HG03571 (cell line): ENCODE data around the gene JAKMIP2.
"Not testable (repeated sequence)": the region's sequence is repeated elsewhere in the genome, so short reads cannot be mapped to it uniquely, and the experiment has no call there.

Source experiments
- ATAC-seq: cut with Tn5 transposase; IDR thresholded peaks from one replicate; pipeline ENCODE4 v1.9.1; 2021; ENCODE audit not compliant: unreplicated experiment

The JAKMIP2 gene

DNA sequence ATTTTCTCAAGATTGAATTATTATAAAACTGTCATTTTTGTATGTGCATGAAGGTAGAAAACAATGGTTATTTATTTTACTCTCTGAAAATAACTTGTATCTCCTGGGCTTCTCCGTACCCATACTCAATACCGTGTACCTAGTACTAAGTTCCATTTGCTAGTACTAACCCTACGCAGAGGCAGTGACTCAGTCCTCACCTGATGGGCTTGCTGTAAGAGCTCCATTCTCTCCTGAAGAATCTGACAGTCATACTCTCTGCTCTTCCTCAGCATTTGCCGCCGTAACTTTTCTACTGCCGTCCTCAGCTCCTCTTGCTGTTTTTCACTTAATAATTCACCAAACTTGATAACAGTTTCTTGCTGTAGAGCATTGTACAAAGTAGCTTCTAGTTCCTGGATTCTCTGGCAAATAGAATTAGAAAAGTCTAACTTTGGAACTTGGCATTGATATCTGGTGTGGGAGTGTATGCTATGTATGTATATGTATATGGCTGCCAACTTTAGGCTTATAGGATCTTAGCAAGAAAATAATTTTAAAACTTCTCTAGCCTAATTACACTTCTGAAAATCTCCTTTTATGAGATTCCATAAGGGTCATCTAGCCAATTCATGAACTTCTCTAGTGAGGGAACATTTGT, 164.7 kb downstream of the JAKMIP2 start:
- no peak for ATAC-seq

DNA sequence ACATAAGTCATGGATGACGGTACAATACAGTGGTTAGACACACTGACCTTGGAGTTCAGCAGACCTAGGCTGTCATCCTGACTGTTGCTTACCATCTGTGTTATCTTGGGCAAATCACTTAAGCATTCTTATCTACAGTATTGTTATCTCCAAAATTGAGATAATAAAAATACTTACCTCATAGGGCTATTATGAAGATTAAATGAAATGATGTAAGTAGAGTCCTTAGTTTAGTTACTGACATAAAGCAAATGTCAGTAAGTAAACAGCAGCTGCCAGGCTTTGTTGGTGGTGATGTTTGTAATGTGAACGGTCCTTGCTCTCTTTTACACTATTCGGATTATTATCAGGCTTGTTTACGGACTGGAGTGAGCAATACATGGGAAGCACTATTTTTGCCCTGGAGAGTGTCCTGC, 165.3 kb downstream of the JAKMIP2 start:
- ATAC-seq, result no peak

DNA sequence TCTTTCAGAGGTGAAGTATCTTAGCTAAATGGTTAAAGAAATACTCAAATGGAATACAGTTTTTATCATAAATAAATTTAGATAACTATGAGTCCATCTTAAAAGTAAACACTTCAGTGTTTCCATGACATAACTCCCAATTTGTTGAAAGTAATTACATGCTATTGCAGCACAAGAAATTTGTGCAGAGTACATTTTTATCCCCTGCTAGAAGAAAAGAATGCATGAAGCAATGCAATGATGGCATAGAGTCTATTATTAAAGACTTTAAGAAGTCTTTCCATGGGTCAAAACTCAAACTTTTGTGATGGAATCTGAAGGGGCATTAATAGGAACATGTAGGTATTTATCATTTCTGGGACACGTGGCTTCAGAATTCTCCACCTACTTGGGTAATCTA, 166.1 kb downstream of the JAKMIP2 start:
- ATAC-seq, result no peak

DNA sequence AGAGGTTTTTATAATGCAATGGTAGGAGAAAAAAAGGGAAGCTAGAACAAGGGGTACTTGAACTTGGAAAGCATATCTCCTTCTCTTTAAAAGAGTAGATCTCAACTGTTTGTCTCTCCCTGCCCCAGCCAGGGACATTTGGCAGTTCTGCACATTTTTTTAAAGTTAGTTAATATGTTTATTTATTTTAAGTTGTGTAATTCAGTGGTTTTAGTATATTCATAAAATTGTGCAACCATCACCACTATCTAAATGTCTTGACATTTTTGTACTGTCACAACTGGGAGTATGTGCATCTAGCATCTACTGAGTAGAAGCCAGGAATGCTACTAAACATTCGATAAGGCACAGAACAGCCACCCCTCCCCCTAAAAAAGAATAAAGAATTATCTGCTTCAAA, 169.2 kb downstream of the JAKMIP2 start:
- no peak for ATAC-seq

DNA sequence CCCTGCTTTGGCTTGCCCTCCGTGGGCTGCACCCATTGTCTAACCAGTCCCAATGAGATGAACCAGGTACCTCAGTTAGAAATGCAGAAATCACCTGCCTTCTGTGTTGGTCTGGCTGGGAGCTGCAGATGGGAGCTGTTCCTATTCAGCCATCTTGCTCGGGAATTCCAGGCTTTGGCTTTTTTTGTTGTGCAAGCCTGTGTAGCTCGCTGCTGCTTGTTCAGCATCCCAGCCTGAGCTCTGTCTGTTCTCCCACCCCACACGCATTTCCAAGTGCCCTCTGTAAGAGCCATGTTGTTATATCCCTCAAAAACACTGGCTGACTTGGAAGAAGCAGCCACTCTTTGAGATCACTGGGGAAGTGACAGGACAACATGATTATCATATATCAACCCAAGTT, 171.0 kb downstream of the JAKMIP2 start:
- no peak for ATAC-seq

DNA sequence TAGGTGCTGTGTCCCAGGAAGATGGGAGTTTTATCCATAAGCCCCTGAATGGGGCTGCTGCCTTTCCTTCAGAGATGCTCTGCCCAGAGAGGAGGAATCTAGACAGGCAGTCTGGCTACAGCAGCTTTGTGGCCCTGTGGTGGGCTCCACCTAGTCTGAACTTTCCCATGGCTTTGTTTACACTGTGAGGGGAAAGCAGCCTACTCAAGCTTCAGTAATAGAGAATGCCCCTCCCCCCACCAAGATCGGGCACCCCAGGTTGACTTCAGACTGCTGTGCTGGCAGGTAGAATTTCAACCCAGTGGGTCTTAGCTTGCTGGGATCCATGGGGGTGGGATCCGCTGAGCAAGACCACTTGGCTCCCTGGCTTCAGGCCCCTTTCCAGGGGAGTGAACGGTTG, 171.7 kb downstream of the JAKMIP2 start:
- no peak for ATAC-seq

DNA sequence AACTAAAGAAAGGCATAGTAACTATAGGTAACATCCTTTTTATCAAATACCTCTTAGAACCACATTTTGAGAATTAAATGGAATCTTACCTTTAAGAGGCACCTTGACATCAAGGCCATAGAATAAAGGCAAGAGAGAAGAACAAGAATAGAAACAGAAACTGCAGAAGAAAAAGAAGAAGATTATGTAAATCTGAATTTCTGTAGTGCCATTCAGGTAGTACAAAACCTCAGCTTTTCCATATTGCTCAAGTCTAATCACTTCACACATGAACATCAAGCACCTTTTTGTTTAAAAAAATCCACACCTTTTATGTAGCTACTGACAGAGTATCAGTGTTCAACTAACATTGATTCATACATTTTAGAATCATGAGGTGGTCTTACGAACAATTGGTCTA, 180.9 kb downstream of the JAKMIP2 start:
- ATAC-seq, result no peak

DNA sequence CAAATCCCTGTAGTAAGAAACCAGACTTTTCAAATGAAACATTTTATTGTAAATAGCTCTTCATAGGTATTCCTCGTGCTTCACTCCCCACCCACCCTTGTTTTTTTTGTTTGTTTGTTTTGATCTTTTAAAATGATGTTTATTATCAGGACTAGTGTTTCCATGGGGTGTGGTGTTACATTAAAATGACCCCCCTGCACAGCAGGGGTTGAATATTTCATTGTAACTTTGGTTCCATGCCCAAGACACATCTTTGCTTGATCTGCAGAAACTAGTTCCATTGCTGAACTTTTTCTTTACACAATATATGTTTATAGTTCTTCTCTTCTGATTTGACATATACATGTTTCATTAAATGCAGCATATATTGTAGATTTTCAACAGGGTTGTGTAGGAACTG, 191.4 kb downstream of the JAKMIP2 start:
- ATAC-seq, result no peak

DNA sequence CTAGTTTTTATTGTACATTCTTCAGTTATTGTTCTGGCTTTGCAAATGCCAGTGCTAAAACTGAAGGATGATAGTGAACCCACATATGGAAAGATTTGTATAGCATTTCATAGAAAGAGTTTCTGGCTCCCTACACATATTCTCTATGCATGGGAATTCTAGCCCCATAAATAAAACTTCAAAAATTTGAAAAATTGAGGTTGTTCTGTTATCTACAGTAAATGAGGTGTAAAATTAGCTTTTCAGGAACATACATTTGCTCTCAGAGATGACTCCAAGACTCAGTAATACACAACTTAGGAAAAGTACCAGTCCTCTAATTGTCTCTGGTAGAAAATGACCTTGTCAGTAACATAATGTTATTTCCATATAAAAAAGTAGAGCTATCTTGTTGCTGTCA, 192.4 kb downstream of the JAKMIP2 start:
- no peak for ATAC-seq

DNA sequence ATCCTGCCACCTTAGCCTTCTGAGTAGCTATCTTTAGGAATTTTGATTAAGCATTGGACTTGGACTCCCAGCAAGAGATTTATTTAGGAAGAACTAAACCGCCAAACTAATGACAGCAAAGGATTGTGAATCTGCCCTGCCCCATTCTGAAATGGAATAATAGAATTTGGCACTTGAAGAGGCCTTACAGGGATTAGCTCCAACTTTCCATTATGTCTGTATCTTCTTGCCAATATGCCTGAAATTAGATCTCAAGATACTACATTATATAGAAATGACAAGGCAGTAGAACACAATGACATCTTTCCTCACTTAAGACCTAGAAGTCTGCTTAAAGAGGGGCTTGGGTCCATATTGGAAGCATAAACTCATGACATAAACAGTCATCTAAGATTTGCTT, 195.7 kb downstream of the JAKMIP2 start:
- no peak for ATAC-seq

DNA sequence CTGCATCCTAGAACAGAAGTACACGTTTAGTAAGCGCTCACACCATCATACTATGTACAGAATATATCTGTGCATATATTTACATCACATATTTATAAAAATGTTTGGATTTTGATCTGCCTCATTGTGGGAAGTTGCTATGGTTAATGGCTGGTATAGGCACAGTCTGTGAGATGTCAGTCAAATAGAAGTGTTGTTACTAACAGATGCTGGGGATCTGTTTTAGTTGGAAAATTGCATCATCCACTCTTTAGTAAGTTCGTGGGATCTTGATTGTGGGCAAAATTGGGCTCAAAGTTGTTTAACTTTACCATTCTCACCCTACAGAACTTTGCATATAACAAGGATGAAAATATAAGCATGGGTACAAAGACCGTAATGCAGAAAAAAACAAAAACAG, 196.3 kb downstream of the JAKMIP2 start:
- ATAC-seq, result no peak

DNA sequence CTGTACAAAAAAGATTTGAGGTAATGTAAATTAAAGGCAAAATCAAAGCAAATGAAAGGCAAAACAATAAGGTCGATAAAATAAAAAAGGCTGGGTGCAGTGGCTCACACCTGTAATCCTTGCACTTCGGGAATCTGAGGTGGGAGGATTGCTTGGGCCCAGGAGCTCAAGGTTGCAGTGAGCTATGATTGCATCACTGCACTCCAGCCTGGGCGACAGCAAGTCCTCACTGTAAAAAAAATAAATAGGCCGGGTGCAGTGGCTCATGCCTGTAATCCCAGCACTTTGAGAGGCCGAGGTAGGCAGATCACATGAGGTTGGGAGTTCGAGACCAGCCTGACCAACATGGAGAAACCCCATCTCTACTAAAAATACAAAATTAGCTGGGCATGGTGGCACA, 200.3 kb downstream of the JAKMIP2 start:
- not testable (repeated sequence) for ATAC-seq

DNA sequence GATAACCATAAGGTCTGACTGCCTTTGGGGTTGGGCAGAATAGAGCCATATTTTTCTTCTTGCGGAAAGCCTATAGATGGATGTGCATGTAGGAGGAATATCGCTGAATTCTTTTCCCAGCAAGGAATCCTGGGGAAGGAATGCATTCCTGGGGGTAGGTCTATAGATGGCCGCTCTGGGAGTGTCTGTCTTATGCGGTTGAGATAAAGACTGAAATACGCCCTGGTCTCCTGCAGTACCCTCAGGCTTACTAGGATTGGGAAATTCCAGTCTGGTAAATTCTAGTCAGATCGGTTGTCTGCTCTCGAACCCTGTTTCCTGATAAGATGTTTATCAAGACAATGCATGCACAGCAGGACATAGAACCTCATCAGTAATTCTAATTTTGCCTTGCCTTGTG, 202.1 kb downstream of the JAKMIP2 start:
- ATAC-seq, result not testable (repeated sequence)

DNA sequence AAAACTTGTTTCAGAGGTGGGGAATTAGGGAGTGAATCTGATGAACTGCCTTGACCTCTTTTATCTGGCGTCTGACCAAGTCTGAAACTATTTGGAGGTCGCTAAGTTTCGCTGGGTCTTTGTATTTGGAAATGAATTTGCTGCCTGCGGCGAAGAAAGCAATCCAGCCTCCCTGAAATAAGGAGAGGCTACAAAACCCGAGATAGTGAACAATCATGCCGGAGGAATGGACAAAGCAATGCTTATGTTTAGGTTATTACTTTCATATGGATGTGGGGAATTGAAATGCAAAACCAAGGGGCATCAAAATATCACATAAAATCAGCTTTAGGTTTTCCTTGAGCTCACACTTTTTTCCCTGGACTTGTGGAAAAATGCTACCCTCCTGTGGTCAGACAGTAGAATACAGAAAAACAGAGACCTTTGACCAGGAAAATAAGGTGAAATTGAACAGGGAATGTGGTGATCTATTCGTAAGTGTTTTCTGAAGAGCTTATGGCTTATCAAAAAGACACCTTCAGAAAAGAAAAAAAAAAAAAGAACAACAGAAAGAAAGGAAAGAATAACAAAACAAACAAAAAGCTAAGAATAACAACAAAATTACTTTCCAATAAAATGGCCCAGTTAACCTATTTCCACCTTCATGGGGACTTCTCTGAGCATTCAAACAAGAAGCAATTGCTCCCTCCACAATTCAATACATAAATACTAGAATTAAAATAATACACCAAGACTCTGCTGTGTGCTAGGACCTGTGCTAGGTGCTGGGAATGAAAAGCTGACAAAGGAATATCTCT, 204.1 kb downstream of the JAKMIP2 start:
- no peak for ATAC-seq

DNA sequence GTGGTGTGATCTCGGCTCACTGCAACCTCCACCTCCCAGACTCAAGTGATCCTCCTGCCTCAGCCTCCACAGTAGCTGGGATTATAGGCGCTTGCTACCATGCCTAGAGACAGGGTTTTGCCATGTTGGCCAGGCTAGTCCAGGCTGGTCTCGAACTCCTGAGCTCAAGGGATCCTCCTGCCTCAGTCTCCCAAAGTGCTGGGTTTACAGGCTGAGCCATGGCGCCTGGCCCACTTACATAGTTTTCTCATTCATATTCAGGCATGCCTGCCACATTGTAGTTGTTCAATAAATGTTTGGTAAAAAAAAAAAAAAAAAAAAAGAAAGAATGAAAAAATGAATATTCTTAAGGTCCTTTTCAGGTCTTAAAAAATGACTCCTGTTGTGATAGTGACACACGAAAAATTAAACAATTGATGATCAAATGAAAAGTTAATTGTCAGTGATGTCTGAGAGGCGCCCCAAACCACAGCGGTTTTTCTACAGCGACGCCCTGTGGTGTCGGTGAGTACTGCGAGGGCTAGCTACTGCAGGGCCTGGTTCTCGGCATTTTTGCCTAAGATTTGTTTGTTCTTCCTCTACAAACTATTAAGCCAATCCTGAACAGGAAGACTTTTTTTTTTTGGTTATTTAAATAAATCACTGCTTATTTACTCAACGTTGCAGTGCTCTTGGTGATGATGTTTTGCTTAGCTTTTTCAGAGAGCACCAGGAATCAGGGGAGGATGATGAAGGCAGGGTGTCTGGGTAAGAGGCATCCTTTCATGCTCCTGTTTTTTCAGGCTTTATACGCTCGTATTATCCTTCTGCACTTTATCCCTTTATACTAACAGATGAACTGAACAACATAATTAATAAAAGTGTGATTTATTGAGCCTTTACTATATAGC, 205.6 kb downstream of the JAKMIP2 start:
- ATAC-seq, result no peak

DNA sequence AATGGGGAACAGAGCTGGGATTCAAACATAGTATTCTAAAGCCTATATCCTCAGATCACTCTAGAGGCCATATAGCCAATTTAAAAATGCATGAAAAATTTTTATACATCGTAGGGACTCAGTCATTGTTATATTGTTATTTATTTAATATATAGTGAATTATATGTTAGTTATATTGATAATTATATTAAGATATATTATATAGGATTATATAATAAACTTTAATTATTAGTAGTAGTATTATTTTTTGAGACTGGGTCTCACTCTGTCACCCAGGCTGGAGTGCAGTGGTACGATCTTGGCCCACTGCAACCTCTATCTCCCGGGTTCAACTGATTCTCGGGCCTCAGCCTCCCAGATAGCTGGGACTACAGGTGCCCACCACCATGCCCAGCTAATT, 206.9 kb downstream of the JAKMIP2 start:
- no peak for ATAC-seq

DNA sequence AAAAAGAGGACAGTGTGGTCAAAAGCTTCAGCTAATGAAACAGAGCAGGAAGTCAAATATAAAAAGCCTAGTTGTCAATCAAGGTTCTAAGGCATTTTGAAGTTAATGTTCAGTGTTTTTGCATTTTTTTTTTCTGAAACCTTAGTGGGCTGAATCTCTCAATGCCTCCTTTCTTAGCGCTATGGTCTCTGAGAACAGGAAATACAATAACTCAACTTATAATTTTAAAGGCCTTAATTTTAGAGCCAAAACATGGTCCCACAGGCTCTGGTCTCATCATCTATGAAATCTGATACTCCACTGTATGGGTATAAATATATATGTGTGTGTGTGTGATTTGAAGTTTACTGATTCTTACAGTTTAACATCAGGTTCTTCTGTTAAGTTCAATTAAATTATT, 209.3 kb downstream of the JAKMIP2 start:
- no peak for ATAC-seq

DNA sequence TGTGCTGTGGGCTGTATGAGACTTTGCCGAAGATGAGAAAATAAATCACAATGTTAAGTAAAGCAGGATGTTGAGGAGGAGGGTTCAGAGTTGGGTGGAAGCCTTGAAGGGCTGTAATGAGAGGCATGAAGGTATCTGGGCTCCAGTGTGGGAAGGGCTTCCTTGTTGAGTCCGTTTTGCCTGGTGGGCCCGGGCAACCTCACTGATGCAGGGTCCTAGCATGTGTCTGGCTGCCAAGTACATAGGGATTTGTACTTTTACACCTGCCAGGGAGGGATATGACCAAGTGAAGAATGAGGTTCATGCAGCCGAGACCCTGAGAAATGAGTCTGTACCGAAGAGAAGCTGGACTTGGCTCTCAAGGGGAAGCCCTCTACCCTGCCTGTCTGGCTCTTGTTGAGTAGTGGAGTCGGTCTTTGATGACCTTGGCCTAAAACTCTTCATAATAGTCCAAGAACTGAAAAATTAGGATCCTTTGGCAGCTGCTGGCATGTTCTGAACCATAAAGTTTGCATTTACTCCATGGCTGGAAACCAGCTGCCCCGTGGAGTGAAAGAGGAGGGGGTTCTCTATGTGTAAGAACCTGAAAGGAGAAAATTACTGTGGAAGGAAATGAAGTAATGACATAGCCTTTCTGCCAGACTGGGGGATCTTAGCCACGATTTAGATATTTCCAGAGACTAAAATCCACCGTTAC, 213.7 kb downstream of the JAKMIP2 start:
- ATAC-seq, result no peak

DNA sequence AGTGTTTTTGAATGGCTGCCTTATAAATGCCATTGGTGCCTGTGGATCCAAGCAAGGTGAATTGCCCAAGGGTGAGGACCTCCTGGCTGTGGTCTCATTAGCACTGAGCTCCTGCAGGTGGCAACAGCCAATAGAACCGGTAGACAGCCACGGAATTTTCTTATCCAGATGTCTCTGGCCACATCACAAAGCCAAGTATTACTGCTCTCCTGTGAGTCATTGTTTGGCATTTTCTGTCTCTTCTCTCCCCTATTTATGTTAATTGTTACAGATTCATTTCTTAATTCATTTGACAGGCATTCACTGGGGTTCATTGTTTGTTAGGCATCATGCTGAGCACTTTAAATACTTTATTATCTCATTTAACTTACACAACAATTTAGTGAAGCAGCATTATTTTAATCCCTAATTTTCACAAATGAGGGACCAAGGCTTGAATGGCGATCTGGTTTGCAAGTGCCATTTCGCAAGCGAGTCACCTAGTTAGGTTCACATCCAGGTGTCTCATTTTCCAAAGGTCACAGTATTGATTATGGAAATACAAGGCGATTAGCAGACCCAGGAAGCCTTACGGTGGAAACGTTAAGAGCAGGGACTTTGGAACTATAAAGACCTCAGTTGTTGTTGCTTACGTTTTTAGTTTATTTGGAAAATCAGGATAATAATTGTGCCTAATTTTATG, 214.5 kb downstream of the JAKMIP2 start:
- no peak for ATAC-seq

DNA sequence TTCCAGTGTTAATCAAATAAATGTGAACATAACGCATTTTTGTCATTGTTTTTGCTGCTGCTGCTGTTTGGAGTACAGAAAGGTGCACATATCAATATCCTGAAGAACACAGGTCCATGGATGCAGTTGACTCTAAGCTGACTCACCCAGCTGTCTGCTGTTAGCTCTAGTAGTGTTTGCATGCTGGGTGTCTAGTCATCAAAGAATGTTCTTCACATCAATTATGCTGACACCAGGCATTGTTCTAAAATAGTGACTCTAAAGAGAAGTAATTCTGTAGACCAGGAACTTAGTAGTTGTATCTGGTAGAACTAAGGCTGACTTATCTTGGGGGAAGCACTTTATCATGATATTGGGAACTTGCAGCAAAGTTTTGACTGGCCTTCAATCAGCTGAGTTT, 217.0 kb downstream of the JAKMIP2 start:
- no peak for ATAC-seq

DNA sequence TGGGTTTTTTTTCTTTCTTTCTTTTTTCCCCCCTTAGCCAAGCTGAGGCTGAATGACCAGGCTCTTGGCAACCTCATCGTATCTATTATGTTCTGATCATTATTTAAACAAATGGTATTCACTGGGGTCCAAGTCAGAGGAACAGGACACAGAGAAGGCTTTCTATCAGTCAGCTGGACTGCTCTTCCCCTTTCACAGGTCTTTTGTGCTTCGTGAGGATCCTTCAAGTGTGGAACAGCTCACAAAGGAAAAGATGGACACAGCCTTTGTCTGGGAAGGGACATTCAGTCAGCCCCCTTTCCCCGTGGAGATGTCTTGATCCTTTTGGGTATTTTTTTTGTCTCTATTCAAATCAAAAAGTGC, 218.4 kb downstream of the JAKMIP2 start:
- no peak for ATAC-seq
